Activated CD8-positive, alpha-beta memory T cell treated with anti-CD3 and anti-CD28 coated beads for 1 hour (primary cell): Measurements from ENCODE around the gene TIGD6.
A peak's percentile ranks its signal among the peaks of the same experiment; 100 is the strongest.

Experiments
- DNase-seq, 2 donors: peaks; one replicate each; pipeline ENCODE4 v3.0.0-alpha.2; 2020; ENCODE audit warnings: low read depth in 1 of 2; ENCODE audit errors: extremely low read depth in 1 of 2

TIGD6 gene

GRCh38 chr5:149981206-149981605 lies 19.2 kb downstream of the TIGD6 start:
- no peak for DNase-seq

- no peak for DNase-seq
Measured at GRCh38 chr5:149979896-149980295, 20.6 kb downstream of the TIGD6 start.

- DNase-seq, result no peak
Measured at GRCh38 chr5:149975409-149975808, 25.0 kb downstream of the TIGD6 start.

GRCh38 chr5:149969181-149969930 lies 31.1 kb downstream of the TIGD6 start:
- no peak for DNase-seq

GRCh38 chr5:149966946-149967345 lies 33.5 kb downstream of the TIGD6 start:
- DNase-seq, result no peak

- no peak for DNase-seq
Measured at GRCh38 chr5:149963729-149964128, 36.7 kb downstream of the TIGD6 start.

GRCh38 chr5:149962601-149963300 lies 37.7 kb downstream of the TIGD6 start:
- no peak for DNase-seq

- DNase-seq, result no peak
Measured at GRCh38 chr5:149961957-149962409, 38.5 kb downstream of the TIGD6 start.

- DNase-seq, result no peak
Measured at GRCh38 chr5:149961186-149961685, 39.2 kb downstream of the TIGD6 start.

GRCh38 chr5:149960272-149961185 lies 39.9 kb downstream of the TIGD6 start, which contains the start of gene SLC26A2:
TSS of gene SLC26A2 (plus strand) at chr5:149960758. CDS start at chr5:149977653, 16,895 bp downstream.
- peak; percentile 83 to 86 for DNase-seq

- DNase-seq, result peak in 1 of 2 donors; percentile 9
Measured at GRCh38 chr5:149959406-149960236, 40.8 kb downstream of the TIGD6 start.

- DNase-seq, result no peak
Measured at GRCh38 chr5:149957855-149958254, 42.6 kb downstream of the TIGD6 start.

- no peak for DNase-seq
Measured at GRCh38 chr5:149956685-149957084, 43.8 kb downstream of the TIGD6 start.

- DNase-seq, result no peak
Measured at GRCh38 chr5:149954798-149955197, 45.7 kb downstream of the TIGD6 start.

GRCh38 chr5:149953436-149954121 lies 46.9 kb downstream of the TIGD6 start:
- no peak for DNase-seq

GRCh38 chr5:149951138-149951749 lies 49.2 kb downstream of the TIGD6 start:
- no peak for DNase-seq

- DNase-seq, result no peak
Measured at GRCh38 chr5:149948993-149949392, 51.5 kb downstream of the TIGD6 start.

GRCh38 chr5:149946118-149946517 lies 54.3 kb downstream of the TIGD6 start:
- DNase-seq, result no peak

GRCh38 chr5:149944666-149945065 lies 55.8 kb downstream of the TIGD6 start, which contains the start of gene PDE6A:
TSS of gene PDE6A (minus strand) at chr5:149944793. CDS start at chr5:149944673, 120 bp downstream.
- no peak for DNase-seq
